HFF-Myc (cell line): ENCODE data around the gene ITFG2.

Source experiments
- DNase-seq: peaks from one replicate; pipeline ENCODE4 v3.0.0-alpha.2; 2011; ENCODE audit warnings: low read depth; ENCODE audit errors: extremely low read depth
- H3K4me3 ChIP-seq: replicated peaks from 2 replicates; pipeline ENCODE4 v1.5.1; 2011; ENCODE audit warnings: low read depth, mild to moderate bottlenecking, control low read depth, low read length
- CTCF ChIP-seq: IDR thresholded peaks from 2 replicates; pipeline ENCODE4 v1.5.1; 2012; ENCODE audit warnings: mild to moderate bottlenecking, low read depth, low read length, control low read depth; ENCODE audit errors: missing control alignments

ITFG2 gene

GRCh38 chr12:2832550-2833127 is 20.2 kb downstream of the ITFG2 start:
- no peak for DNase-seq
- no peak overlapping the region for H3K4me3 ChIP-seq
- no peak for TF ChIP-seq CTCF

- no peak for DNase-seq
- no peak overlapping the region for H3K4me3 ChIP-seq
- TF ChIP-seq CTCF = no peak
Measured at GRCh38 chr12:2833327-2833726, 20.9 kb downstream of the ITFG2 start.

GRCh38 chr12:2833810-2834209 is 21.3 kb downstream of the ITFG2 start:
- no peak for DNase-seq
- H3K4me3 ChIP-seq = no peak overlapping the region
- no peak for TF ChIP-seq CTCF

GRCh38 chr12:2834581-2835491 is 22.4 kb downstream of the ITFG2 start, which contains the start of gene NRIP2:
NRIP2 (minus strand) TSS chr12:2835035; CDS start chr12:2834983, 52 bp downstream.
- peak; percentile 25 for DNase-seq
- H3K4me3 ChIP-seq = no peak within 1 kb of the TSS
- no peak for TF ChIP-seq CTCF

GRCh38 chr12:2835691-2836403 is 23.4 kb downstream of the ITFG2 start:
- H3K4me3 ChIP-seq = no peak overlapping the region
- no peak for TF ChIP-seq CTCF
- no peak for DNase-seq

- no peak for DNase-seq
- TF ChIP-seq CTCF = no peak
- H3K4me3 ChIP-seq = no peak overlapping the region
Measured at GRCh38 chr12:2836574-2836973, 24.1 kb downstream of the ITFG2 start.
